ENCODE measurements around the gene PNMT. TPM values are rescaled to one million over a fixed set of nuclear protein-coding genes. Genes with fewer than 3 reads are reported as not detected.

The PNMT gene
- total and polyA plus RNA-seq, 2 of the 13 experiments (the other 11 are each of a cell fraction or from before 2014, with no cell fraction given), result 0.25 TPM; not detected in 1

- peak; percentile 97 for TF ChIP-seq XRCC5 (optimal IDR thresholded peaks at IDR 0.05; ENCODE audit: low read length)
- TF ChIP-seq ZNF205 (CRISPR knock-in tag; IDR thresholded peaks at IDR 0.05), result 0 out of 2 replicates have a peak, but pooled peaks have one; percentile 33
- no peak for TF ChIP-seq ZNF367 (CRISPR knock-in tag; IDR thresholded peaks at IDR 0.05; ENCODE audit: borderline replicate concordance)
- peak; percentile 67 for TF ChIP-seq SMC3 (IDR thresholded peaks at IDR 0.05; ENCODE audit: low read length)
- TF ChIP-seq GATAD2A (CRISPR knock-in tag; IDR thresholded peaks at IDR 0.05), result peak; percentile 63
- peak; percentile 27; the same call in 1 of the 2 replicates for TF ChIP-seq HMG20B (CRISPR knock-in tag; conservative IDR thresholded peaks at IDR 0.05)
- no peak for TF ChIP-seq HNF1A (IDR thresholded peaks at IDR 0.05; ENCODE audit: low read depth)
- peak; percentile 28; the same call in 1 of the 2 replicates for TF ChIP-seq HNF1A (CRISPR knock-in tag; IDR thresholded peaks at IDR 0.05; ENCODE audit: borderline replicate concordance)
- no peak for TF ChIP-seq ZNF773 (CRISPR knock-in tag; IDR thresholded peaks at IDR 0.05; ENCODE audit: borderline replicate concordance)
- no peak for TF ChIP-seq RERE (CRISPR knock-in tag; IDR thresholded peaks at IDR 0.05; ENCODE audit: low read depth)
- TF ChIP-seq ZNF274 (CRISPR knock-in tag; IDR thresholded peaks at IDR 0.05), result no peak
- TF ChIP-seq ZNF746 (CRISPR knock-in tag; IDR thresholded peaks at IDR 0.05), result no peak
- no peak for TF ChIP-seq WIZ (CRISPR knock-in tag; IDR thresholded peaks at IDR 0.05)
- TF ChIP-seq CBFB (CRISPR knock-in tag; IDR thresholded peaks at IDR 0.05), result 0 out of 2 replicates have a peak, but pooled peaks have one; percentile 46
- no peak for TF ChIP-seq FOXK2 (IDR thresholded peaks at IDR 0.05)
- peak; percentile 76; the same call in 1 of the 2 replicates for TF ChIP-seq ERF (CRISPR knock-in tag; IDR thresholded peaks at IDR 0.05)
- TF ChIP-seq HOMEZ (CRISPR knock-in tag; IDR thresholded peaks at IDR 0.05; ENCODE audit: low read depth), result peak; percentile 67; the same call in 1 of the 2 replicates
- TF ChIP-seq MED13 (CRISPR knock-in tag; IDR thresholded peaks at IDR 0.05), result no peak
- TF ChIP-seq ZNF614 (CRISPR knock-in tag; IDR thresholded peaks at IDR 0.05; ENCODE audit: borderline replicate concordance), result peak; percentile 46; the same call in 1 of the 2 replicates
- TF ChIP-seq ZNF83 (CRISPR knock-in tag; IDR thresholded peaks at IDR 0.05; ENCODE audit: borderline replicate concordance), result 0 out of 2 replicates have a peak, but pooled peaks have one; percentile 8
- TF ChIP-seq MYC (CRISPR knock-in tag; IDR thresholded peaks at IDR 0.05; ENCODE audit: borderline replicate concordance), result 0 out of 2 replicates have a peak, but pooled peaks have one; percentile 17
Measured at GRCh38 chr17:39653662-39654331, 14.5 kb upstream of the PNMT start (continued).
